ENCODE results near the gene TMEM82.
A peak's percentile ranks its signal among the peaks of the same experiment; 100 is the strongest.

The TMEM82 gene

DNA sequence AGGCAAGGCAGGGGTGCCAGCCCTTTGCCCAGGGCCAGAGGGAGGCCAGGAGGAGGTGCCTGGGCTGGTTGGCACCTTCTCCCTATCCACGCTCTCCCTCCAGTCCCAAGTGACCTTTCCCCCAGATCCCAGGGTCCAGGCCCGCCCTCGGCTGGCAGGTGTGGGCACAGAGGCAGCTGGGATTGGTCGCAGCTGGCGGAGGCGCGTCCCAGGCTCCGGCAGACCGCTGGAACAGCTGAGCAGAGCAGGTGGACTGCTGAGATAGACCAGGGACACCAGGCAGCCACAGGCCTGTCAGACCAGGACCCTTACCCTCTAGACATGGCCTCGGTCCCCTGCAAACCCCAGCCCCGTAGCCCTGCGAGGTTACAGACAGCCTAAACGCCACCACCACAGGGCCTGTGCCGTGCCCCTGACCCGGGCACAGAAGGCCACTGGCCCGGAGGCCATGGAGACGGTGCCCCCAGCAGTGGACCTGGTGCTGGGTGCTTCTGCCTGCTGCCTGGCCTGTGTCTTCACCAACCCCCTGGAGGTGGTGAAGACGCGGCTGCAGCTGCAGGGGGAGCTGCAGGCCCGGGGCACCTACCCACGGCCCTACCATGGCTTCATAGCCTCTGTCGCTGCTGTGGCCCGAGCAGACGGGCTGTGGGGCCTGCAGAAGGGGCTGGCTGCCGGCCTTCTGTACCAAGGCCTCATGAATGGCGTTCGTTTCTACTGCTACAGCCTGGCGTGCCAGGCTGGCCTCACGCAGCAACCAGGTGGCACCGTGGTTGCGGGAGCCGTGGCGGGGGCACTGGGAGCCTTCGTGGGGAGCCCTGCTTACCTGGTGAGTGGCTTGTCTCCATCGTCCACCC is 6.0 kb upstream of the TMEM82 start, which contains the start of gene SLC25A34:
TSS of gene SLC25A34 (plus strand) at position 221 of the 854 bp plus-strand sequence. CDS start at position 449, 228 bp downstream.
- no peak for DNase-seq (ENCODE audit: low spot score)

DNA sequence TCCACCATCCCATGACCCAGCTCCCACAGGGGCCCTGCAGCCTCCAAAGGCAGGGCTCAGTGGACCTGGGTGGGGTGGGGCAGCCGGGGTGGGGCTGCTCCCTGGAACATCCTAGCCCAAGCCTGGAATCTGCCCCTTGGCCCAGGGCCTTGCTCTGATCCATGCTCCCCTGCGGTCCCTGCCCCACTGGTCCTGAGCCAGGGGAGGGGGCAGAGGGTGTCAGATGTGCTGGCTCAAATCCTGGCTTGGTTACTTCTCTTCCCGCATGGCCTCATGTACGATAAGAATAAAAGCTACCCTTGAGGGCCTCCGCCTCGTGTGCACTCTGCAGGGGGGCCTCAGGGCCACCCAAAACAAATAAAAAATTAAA is 5.4 kb upstream of the TMEM82 start:
- DNase-seq (ENCODE audit: low spot score), result no peak

- DNase-seq (ENCODE audit: low spot score), result no peak
These were observed 4.7 kb upstream of the TMEM82 start for GRCh38 chr1:15737324-15738319.

DNA sequence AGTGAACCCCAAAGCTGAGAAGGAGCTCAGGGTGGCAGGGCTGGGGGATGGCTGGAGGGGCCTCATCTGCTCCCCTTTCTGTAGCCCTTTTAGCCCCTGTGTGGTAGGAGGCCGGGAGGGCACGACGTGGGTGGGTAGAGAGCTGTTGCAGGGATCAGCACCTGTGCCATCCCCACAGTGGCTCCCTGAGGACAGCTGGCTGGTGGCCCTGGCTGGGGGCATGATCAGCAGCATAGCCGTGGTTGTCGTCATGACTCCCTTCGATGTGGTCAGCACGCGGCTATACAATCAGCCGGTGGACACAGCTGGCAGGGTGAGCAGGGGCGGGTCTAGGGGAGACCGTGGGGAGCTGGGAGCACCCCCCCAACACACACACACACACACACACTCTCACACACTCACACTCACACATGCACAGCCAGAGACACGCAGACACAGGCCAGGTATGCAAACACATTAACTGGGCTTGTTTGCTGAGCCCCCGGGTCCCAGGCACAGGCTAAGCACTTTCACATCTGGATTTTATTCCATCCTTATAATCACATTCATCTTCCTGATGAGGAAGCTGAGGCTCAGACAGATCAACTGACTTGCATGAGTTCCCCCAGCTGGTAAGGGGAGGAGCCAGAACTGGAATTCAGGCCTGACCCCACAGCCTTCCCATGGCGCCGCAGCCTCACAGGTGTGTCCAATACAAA is 3.7 kb upstream of the TMEM82 start:
- no peak for DNase-seq (ENCODE audit: low spot score)

GRCh38 chr1:15739259-15739658 is 3.0 kb upstream of the TMEM82 start:
- no peak for DNase-seq (ENCODE audit: low spot score)

GRCh38 chr1:15739745-15740144 is 2.6 kb upstream of the TMEM82 start:
- no peak for DNase-seq (ENCODE audit: low spot score)

DNA sequence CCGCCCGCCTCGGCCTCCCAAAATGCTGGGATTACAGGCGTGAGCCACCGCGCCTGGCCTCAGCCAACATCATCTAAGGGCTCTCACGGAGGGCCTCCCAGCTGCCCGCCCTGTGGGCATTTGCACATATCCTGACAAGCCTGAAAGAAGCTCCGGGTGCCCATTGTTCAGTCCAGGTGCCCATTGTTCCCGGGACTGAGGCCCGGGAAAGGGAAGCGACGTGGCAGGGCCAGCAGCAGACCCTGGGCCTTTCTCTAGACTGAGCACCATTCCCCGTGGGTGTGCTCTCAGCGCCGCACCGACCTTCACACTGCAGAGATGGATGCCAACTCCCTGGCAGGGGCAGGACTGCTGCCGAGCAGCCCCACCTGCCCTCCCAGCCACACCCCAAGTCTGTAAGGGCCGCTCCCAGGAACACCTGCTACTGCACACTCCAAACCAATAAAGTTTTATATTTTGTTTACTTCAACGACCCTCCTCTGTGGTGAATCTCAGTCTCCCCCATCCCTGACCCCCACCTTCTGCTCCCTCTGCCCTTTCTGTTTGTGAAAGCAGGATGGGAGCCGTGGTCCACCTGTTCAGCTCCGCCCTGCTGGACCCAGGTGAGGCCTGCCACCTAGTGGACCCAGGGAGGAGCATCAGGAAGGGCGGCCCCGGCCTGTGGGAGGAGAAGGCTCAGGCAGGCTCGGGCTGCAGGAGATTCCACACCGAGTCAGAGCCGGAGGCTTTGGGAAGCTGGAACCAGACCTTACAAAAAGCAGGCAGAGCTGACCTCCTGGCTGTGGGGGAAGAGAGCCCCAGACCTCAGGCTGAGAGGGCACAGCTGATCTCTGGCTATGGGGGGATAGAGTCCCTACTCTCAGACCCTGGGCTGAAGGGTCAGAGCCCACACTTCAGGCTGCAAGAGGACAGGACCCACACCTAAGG is 1.1 kb upstream of the TMEM82 start:
- peak; percentile 64 for DNase-seq (ENCODE audit: low spot score)

DNA sequence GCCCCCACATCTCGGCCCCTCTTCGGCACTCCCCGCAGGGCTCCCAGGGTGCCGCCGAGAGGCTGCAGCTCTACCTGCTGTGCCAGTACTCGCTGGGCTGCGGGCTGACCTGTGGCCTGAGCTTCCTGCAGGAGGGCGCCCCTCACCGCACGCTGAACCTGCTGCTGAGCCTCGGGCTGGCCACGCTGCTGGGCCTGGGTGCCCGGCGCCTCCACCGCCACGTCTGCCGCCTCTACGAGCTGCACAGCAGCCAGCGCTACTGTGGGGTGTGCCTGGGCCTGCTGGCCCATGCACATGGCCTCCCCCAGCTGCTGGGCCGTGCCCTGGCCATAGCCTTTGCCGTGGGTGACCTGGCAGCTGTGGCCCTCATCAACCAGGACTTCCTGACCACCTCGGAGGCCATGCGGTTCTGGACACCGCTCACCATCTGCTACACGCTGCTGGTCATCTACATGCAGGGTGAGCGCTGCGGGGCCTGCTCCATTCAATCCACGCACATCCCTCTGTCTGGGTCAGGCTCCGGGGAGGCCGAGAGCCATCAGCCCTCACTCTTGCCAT is 1.9 kb downstream of the TMEM82 start:
- DNase-seq (ENCODE audit: low spot score), result no peak

- no peak for DNase-seq (ENCODE audit: low spot score)
These were observed 5.1 kb downstream of the TMEM82 start for GRCh38 chr1:15747378-15747777.

- DNase-seq (ENCODE audit: low spot score), result no peak
These were observed 6.0 kb downstream of the TMEM82 start for GRCh38 chr1:15748264-15748663.

GRCh38 chr1:15748690-15749398 is 6.5 kb downstream of the TMEM82 start:
- DNase-seq (ENCODE audit: low spot score), result no peak

DNA sequence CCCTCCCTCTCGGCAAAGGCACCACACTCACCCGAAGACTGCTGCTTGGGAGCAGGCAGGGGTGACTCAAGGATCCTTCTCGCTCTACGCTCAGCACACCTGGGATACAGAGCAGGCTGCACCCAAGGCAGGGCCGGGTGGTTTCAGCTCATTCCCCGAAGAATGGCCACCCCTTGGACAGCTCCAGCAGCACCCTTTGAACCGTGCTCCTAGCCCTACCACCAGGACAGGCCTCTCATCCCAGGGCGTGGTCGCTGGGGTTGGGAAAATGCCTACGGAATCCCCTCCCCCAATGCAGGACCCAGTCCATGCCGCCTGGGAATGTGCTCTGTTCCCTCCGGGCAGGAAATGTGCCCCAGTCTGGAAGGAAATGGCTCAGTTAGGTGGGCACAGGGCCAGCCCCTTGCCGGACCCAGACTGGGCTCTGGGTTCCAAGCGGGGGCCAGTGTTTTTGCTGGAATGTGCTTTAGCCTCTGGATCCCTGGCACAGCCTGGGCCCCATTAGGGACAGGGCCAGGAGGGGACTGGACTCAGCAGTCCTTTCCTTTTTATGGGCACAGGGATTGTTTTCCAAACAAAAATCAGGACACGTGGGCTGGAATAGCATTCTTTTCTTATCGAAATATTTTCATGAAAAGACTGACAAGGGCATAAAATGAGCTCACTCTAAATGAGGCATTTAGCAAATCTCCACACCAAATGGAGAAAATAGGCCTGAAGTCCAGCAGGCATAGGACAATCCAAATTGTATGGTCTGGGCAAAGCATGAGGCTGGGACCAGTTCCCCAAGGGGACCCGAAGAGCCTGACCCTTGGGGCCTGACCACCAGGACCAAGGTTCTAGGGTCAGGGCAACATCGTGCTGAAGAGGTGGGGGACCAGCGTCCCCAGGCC is 7.3 kb downstream of the TMEM82 start:
- no peak for DNase-seq (ENCODE audit: low spot score)

DNA sequence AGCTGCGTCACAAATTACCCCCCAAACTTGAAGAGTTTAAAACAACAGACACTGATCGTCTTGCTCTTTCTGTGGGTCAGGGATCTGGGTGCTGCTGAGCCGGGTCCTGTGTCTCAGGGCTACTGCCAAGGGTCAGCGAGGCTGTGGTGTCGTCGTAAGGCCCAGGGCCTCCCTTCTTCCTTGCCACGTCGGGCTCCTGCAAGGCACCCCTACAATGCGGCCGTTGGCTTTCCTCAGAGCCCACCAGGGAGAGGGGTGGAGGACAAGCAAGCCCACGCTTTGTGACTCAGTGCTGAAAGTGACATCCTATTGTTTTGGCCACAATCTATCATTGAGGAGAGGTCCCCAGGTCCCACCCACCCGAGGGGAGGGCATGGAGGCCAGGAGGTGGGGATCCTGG is 8.6 kb downstream of the TMEM82 start:
- DNase-seq (ENCODE audit: low spot score), result no peak

- no peak for DNase-seq (ENCODE audit: low spot score)
These were observed 9.4 kb downstream of the TMEM82 start for GRCh38 chr1:15751717-15752116.

- DNase-seq (ENCODE audit: low spot score), result no peak
These were observed 11.5 kb downstream of the TMEM82 start for GRCh38 chr1:15753776-15754175.

GRCh38 chr1:15755021-15755645 is 12.8 kb downstream of the TMEM82 start:
- DNase-seq (ENCODE audit: low spot score), result no peak

GRCh38 chr1:15755646-15756040 is 13.3 kb downstream of the TMEM82 start:
- DNase-seq (ENCODE audit: low spot score), result no peak

Measured in hematopoietic multipotent progenitor cell treated with erythropoietin and hydrocortisone succinate and interleukin-3 and kit ligand, for 15 days (in vitro differentiated cells).